OCI-LY7 (cell line): ENCODE results near the gene WDTC1.

Experiments used
- EZH2phosphoT487 ChIP-seq: fragments of 200-600 bp; sonication (generic); IDR thresholded peaks from 2 replicates; pipeline ENCODE4 v1.6.1; 2018; ENCODE audit warnings: low read depth, borderline replicate concordance, mild to moderate bottlenecking, mixed run types, antibody characterized with exemption, low read length, moderate library complexity, mixed read lengths
- TF ChIP-seq, protein P1 (sequence below): fragments of 200-600 bp; sonication (generic); conservative IDR thresholded peaks from 2 replicates; pipeline ENCODE4 v1.5.1; 2014; ENCODE audit warnings: mild to moderate bottlenecking, antibody characterized with exemption, low read length, moderate library complexity, mixed read lengths

- TF ChIP-seq, protein P1, sequence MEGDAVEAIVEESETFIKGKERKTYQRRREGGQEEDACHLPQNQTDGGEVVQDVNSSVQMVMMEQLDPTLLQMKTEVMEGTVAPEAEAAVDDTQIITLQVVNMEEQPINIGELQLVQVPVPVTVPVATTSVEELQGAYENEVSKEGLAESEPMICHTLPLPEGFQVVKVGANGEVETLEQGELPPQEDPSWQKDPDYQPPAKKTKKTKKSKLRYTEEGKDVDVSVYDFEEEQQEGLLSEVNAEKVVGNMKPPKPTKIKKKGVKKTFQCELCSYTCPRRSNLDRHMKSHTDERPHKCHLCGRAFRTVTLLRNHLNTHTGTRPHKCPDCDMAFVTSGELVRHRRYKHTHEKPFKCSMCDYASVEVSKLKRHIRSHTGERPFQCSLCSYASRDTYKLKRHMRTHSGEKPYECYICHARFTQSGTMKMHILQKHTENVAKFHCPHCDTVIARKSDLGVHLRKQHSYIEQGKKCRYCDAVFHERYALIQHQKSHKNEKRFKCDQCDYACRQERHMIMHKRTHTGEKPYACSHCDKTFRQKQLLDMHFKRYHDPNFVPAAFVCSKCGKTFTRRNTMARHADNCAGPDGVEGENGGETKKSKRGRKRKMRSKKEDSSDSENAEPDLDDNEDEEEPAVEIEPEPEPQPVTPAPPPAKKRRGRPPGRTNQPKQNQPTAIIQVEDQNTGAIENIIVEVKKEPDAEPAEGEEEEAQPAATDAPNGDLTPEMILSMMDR, result 0 out of 2 replicates have a peak, but pooled peaks have one; percentile 17
- no peak for TF ChIP-seq EZH2phosphoT487
These were observed 109.2 kb downstream of the WDTC1 start for GRCh38 chr1:27343639-27344025.
